Chondrocyte (in vitro differentiated cells): ENCODE measurements around the gene GRIN3B. TPM values are rescaled to one million over a fixed set of nuclear protein-coding genes. Genes with fewer than 3 reads are reported as not detected.

Experiments
- DNase-seq: peaks from one replicate; pipeline ENCODE4 v3.0.0; 2021; ENCODE audit warnings: mixed read lengths, low spot score
- H3K27ac Mint-ChIP-seq: one replicate; pipeline ENCODE4 v1.8.0; 2021; ENCODE audit warnings: mild to moderate bottlenecking, moderate library complexity, mixed read lengths; ENCODE audit not compliant: unreplicated experiment
- H3K27me3 Mint-ChIP-seq: 2 replicates; pipeline ENCODE4 v1.8.0; 2021; ENCODE audit warnings: low read depth, mixed read lengths
- H3K36me3 Mint-ChIP-seq: 2 replicates; pipeline ENCODE4 v1.8.0; 2021; ENCODE audit warnings: low read depth, mixed read lengths
- H3K4me1 Mint-ChIP-seq: 2 replicates; pipeline ENCODE4 v1.8.0; 2021; ENCODE audit warnings: low read depth, mild to moderate bottlenecking, mixed read lengths
- H3K4me3 Mint-ChIP-seq: one replicate; pipeline ENCODE4 v1.8.0; 2021; ENCODE audit warnings: mild to moderate bottlenecking, moderate library complexity, mixed read lengths; ENCODE audit not compliant: unreplicated experiment
- H3K9me3 Mint-ChIP-seq: 2 replicates; pipeline ENCODE4 v1.8.0; 2021; ENCODE audit warnings: low read depth, mixed read lengths
- total RNA-seq: library from RNA; stranded (reverse); gene quantifications from 3 replicates; pipeline ENCODE4 v1.2.1, GENCODE V29; 2021
- TF ChIP-seq, protein P1 (sequence below): fragments of 200-600 bp; sonication (generic); IDR thresholded peaks from 2 replicates; pipeline ENCODE4 v1.5.0; 2021; ENCODE audit warnings: antibody characterized with exemption, mild to moderate bottlenecking, moderate library complexity

GRIN3B gene
- total RNA-seq, 1 donor from 2014 or later, result 0.67 TPM

GRCh38 chr19:1040476-1041271 is 40.5 kb downstream of the GRIN3B start:
- TF ChIP-seq, protein P1, sequence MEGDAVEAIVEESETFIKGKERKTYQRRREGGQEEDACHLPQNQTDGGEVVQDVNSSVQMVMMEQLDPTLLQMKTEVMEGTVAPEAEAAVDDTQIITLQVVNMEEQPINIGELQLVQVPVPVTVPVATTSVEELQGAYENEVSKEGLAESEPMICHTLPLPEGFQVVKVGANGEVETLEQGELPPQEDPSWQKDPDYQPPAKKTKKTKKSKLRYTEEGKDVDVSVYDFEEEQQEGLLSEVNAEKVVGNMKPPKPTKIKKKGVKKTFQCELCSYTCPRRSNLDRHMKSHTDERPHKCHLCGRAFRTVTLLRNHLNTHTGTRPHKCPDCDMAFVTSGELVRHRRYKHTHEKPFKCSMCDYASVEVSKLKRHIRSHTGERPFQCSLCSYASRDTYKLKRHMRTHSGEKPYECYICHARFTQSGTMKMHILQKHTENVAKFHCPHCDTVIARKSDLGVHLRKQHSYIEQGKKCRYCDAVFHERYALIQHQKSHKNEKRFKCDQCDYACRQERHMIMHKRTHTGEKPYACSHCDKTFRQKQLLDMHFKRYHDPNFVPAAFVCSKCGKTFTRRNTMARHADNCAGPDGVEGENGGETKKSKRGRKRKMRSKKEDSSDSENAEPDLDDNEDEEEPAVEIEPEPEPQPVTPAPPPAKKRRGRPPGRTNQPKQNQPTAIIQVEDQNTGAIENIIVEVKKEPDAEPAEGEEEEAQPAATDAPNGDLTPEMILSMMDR, result no peak
- Mint-ChIP-seq H3K4me3 (peak overlapping the region; percentile 85), H3K9me3 (no peaks in the 10 kb centered on the region), H3K27me3 (no peaks in the 10 kb centered on the region), H3K36me3 (peaks cover 13% of the 10 kb centered on the region), H3K4me1 (peaks cover 47% of the 10 kb centered on the region), H3K27ac (peak overlapping the region; percentile 85)
- DNase-seq, result no peak

- Mint-ChIP-seq H3K36me3 (peaks cover 11% of the 10 kb centered on the region), H3K27me3 (no peaks in the 10 kb centered on the region), H3K4me3 (peak overlapping the region; percentile 85), H3K4me1 (peaks cover 45% of the 10 kb centered on the region), H3K27ac (peak overlapping the region; percentile 51), H3K9me3 (no peaks in the 10 kb centered on the region)
- DNase-seq, result no peak
- TF ChIP-seq, protein P1, result no peak
These were observed 41.1 kb downstream of the GRIN3B start for GRCh38 chr19:1041272-1041834.

- Mint-ChIP-seq H3K27me3 (no peaks in the 10 kb centered on the region), H3K4me1 (peaks cover 42% of the 10 kb centered on the region), H3K27ac (no peak overlapping the region), H3K4me3 (no peak overlapping the region), H3K9me3 (no peaks in the 10 kb centered on the region), H3K36me3 (peaks cover 9% of the 10 kb centered on the region)
- DNase-seq, result no peak
- TF ChIP-seq, protein P1, result no peak
These were observed 41.8 kb downstream of the GRIN3B start for GRCh38 chr19:1041835-1042685.

- Mint-ChIP-seq H3K4me3 (no peak overlapping the region), H3K27me3 (no peaks in the 10 kb centered on the region), H3K27ac (no peak overlapping the region), H3K36me3 (peaks cover 4% of the 10 kb centered on the region), H3K4me1 (peaks cover 36% of the 10 kb centered on the region), H3K9me3 (no peaks in the 10 kb centered on the region)
- TF ChIP-seq, protein P1, result no peak
- no peak for DNase-seq
These were observed 42.7 kb downstream of the GRIN3B start for GRCh38 chr19:1042689-1043511.
